HG03520 (cell line): ENCODE data around the gene CHST13.
A peak's percentile ranks its signal among the peaks of the same experiment; 100 is the strongest.

Source experiments
- ATAC-seq: cut with Tn5 transposase; IDR thresholded peaks from one replicate; pipeline ENCODE4 v1.9.1; 2021; ENCODE audit warnings: mild to moderate bottlenecking, moderate library complexity; ENCODE audit not compliant: unreplicated experiment

CHST13 gene, protein sequence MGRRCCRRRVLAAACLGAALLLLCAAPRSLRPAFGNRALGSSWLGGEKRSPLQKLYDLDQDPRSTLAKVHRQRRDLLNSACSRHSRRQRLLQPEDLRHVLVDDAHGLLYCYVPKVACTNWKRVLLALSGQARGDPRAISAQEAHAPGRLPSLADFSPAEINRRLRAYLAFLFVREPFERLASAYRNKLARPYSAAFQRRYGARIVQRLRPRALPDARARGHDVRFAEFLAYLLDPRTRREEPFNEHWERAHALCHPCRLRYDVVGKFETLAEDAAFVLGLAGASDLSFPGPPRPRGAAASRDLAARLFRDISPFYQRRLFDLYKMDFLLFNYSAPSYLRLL

DNA sequence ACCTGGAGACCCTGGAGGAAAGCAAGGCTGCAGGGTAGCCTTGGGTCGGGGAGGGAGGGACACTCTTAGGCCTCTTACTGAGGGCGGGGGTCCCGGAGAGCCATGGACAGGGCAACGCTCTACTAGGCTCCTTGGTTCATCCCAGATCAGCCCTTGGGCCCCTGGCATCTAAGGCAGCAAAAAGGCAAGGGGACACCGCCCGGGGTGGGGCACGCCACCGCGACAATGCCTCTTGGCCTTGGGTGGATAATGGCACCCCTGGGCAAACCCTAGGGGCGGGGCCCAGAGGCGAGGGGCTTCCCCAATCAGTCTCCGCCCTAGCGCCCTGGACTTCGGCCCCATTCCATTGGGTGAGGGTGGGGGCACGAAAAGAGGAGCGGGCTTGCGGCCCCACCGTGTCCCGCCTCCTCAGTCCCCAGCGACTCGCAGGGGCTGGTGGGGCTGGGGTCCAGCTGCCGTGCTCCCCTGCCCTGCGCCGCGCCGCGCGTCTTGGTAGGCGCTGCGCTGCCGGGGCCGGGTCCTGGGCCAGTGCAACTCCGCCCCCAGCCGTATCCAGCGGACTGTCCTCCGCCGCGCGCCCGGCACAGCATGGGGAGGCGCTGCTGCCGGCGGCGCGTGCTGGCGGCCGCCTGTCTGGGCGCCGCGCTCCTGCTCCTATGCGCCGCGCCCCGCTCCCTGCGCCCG, at the start of gene CHST13:
Gene CHST13 (plus strand): TSS at position 411 of the 684 bp plus-strand sequence. CDS start 178 bp downstream, at position 589.
- no peak for ATAC-seq

DNA sequence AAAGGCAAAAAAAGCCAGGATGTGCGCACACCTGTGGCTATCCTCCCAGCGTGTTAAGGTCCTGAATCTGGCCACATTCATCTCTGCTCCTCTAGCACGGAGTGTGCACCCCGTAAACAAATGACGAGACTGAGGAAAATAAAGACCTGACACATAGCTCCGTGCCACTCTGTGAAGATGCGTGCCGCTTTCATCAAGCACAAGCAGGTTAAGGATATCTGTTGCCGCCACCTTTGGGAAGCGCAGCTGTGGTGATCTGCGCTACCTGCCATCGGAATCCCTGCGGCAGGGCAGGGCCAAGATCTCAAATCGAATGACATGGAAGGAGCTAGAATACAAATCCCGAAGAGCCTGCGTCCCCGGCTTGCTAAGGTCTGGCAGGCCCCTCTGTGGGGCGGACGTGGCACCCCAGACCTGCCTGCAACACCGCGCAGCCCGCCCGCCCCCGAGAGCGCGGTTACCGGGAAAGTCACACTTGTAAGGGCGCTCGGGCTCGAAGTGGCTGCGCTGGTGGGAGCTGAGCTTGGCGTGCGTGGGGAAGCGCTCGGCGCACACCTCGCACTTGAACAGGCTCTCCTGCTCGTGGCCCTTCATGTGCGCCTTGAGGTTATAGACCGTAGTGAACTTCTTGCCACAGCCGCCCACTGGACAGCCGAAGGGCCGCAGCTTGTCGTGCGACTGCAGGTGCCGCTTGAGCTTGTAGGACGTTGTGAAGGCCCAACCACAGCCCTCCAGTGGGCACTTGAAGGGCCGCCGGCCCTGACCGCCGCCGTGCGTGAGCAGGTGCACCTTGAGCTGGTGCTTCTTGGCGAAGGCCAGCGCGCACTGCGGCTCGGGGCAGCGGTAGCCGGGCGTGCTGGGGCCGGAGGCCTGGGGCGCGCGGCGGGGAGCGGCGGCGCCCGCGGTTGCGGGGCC, 49.2 kb upstream of the CHST13 start:
- ATAC-seq = peak; percentile 18

DNA sequence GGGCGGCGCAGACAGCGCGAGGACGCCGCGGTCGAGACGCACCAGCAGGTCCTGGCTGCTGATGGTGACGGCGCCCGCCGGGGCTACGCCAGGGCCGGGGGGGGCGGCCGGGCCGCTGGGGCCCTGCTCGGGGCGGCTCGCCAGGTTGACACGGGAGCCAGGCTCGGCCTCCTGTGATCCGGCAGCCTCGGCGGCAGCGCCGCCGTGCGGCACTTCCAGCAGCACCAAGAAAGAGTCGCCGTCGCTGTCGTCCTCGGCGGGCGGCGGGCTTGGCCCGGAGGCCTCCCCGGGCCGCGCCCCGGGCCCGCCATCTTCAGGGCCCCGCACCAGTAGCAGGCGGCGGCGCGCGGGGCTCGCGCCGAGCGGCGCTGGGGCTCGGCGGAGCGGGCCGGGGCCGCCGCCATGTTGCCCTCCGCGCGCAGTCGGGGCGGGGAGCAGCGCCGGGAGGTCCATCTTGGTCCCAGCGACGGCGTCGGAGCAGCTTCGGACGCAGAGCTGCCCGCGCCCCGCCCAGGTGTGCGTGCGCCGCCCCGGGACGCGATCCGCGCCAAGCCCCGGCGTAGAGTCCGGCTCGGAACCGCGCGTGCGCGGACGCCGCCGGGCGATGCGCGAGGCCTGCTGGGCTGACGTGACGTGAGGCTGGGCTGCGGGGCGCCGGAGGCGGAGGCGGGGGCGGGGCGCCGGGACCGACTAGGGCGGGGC, 48.4 kb upstream of the CHST13 start, which contains the start of gene ZXDC:
Gene ZXDC (minus strand): TSS at position 479 of the 702 bp plus-strand sequence. CDS start 26 bp downstream, at position 453.
- ATAC-seq = peak; percentile 78

DNA sequence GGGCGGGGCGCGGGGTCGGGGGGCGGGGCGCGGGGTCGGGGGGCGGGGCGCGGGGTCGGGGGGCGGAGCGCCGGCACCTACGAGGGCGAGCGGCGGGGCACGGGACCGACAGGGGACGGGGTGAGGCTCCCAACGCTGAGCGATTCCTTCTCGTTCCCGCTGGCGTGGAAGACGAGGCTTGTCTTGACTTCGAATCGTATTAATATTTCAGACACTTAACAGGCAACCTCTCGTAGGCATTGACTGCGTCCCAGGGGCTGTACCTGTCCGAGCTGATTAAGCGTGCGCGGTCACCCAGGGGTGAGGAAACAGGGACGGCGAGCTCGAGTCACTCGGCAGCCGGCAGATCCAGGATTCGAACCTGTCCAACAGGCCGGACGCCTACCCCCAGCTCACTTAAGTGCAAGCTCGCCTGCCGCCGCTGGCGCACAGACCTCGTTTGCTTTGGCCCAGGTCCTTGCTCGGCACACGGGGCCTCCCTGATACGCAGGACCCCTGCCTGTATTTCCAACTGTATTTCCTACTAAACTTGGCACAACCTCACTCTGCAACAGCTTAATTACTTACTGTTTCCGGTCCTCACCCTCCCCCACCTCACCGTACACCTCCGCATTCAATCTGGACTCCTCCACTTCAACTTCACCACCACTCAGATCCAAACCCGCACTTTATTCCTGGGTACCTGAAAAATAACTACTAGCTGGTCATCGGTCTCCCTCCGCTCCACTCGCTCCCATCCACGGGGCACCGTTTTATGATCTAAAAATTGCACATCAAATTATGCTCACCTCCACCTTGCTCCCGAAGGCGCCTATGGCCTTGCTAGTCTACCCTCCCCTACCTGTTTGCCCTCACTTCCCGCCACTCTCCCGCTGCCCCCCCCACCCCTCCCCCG, 47.5 kb upstream of the CHST13 start:
- peak; percentile 16 for ATAC-seq

DNA sequence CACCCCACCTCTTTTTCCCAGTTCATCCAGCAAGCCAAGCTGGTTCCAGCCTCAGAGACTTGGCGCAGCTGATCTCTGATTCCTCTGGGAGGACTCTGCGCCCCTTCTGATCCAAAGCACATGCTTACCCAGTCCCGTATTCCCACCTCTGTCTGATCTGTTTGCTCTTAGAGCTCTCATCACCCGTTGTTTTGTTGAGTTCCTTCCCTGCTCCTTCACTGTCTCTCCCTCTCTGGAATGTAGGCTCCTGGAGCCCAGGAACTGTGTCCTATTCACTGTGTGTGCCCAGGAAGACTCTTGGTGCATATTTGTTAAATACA, 46.9 kb upstream of the CHST13 start:
- no peak for ATAC-seq

DNA sequence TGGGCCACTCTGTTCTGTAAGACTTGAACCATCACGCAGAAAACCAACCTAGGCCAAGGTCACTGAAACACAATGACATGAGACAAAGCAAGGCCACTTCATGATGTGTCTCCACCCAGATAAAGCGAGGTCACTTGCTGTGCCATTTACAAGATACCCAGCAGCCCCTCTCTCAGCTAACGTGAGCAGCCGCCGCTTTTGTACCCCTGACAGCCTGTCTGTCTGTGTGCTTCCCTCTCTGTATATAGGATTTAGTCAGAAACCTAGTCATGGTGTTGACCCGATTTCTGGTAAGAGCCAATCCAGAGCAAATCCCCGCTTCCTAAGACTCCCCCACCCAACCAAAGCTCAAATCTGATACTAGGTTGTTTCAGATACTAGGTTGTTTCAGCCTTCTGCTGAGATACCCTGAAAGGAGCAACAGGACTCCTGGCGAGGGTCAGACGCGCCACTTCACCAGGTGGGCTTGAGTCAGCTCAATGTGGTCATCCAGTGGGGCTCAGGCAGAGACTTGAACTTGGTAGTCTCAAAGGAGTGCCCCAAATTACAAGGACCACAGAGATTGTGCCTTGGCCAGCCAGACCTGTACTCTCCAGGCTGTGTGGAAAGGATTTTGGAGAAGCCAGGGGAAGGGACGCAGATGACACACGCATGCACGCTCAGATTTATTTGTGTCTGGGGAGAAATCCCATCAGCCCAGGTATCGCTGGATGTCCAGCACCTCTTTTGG, 45.2 kb upstream of the CHST13 start:
- no peak for ATAC-seq

DNA sequence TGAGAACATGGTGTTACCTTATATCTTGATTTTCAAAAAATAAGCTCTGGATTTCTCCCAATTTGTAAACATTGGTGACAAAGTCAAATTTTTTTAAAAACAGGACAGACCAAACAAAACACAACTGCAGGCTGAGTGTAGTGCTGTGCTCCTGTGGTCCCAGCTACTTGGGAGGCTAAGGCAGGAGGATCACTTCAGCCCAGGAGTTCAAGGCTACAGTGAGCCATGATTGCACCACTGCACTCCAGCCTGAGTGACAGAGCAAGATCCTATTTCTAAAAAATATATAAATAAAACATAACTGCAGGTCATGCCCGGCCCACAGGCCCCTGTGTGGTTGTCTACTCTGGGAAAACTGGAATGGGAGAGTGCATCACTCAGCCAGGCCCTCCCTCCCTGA, 44.3 kb upstream of the CHST13 start:
- ATAC-seq = no peak

DNA sequence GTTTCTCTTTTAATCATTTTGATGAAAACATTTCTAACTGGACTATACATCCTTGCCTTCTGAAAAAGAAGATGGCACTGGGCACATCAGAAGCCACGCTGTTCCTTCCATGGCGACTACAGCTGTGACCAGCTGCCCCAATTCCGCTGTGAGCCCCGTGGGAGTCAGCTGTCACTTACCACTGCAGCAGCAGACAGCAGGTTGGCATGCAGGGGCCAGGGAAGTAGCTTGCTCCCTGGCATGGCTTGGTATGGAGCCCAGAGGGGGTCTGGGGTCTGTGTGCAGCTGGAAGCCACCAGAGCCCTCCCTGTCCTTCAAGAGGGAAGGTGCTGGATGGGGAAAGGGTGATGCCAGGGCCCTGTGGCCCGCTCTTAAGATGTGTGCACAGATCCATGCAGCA, 43.7 kb upstream of the CHST13 start:
- ATAC-seq = no peak

DNA sequence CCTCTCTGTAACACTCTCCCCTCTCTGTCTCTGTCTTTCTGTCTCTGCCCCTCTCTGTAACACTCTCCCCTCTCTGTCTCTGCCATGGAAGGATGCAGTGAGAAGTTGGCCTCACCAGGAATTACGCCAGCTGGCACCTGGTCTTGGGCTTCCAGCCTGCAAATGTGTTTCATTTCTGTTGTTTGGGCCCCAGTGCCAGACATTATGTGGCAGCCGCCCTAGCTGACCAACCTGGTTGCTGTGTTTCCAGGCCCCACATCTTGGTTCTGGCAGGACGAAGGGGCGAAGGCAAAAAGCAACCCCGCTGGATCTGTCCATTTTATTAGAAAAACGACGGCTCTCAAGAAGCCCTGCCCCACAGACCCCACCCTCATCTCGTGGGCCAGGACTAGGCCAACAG, 43.1 kb upstream of the CHST13 start:
- no peak for ATAC-seq

DNA sequence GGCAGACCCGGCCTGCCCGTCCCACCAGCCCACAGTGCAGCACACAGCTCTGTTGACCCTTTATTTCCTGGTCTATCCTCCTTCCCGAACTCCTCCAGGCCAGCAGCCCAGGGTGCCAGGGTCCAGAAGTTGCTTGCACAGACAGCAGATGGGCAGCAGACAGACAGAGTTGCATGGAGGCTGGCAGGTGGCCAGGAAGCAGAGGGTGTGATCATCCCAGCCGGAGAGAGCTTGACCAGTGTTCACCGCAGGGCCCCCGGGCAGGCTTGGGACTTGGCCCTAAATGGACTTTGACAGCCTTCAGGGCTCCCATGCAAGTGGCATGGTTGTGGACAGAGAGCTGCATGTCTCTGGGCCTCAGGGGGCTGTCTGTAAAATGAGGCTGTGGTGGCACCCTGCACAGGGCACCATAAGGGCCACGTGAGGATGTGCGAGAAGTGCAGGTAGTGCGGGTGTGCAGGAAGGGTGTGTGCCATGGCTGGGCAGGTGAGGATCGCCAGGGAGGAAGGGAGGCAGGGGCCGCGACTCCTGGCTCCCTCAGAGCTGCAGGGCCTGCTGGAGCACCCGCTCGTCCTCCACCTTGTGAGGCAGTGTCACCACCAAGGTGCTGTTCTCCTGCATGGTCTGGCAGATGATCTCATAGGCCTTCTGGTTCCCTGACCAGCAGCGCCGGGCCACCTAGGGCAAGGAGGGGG, 42.0 kb upstream of the CHST13 start:
- no peak for ATAC-seq

DNA sequence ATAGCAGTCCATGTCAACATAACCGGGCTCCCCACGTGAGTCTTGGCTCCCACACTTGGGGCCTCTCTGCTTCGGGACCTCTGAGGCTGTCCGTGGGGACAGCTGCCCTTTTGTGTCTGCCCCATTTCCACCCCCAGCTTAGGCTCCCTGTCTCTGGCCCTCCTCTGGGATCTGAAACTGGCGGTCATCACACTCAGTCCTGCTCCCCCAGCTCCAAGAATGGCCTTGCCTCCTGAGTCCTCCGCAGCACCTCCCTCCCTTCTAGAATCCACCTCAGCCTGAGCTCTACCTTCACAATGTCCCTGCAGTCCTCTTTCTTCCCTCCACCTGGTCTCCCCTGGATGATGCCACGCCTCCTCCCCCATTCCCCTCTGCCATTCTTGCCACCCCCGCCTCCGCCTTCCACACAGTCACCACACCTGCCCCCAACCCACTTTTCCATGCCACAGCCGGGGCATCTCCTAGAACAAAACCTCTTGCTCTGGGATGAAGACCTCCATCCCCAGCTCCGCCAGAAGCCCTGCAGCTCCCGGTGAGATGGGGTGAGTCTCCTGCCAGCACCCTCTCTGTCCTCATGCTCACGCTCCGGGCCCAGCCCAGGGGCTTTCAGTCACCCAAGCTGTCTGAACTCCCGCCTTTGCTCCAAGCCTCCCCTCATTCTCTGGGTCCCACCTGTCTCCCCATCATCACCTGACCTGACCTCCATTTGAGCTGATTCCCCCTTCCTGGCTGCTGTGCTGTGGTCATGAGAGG, 41.3 kb upstream of the CHST13 start:
- ATAC-seq = no peak

DNA sequence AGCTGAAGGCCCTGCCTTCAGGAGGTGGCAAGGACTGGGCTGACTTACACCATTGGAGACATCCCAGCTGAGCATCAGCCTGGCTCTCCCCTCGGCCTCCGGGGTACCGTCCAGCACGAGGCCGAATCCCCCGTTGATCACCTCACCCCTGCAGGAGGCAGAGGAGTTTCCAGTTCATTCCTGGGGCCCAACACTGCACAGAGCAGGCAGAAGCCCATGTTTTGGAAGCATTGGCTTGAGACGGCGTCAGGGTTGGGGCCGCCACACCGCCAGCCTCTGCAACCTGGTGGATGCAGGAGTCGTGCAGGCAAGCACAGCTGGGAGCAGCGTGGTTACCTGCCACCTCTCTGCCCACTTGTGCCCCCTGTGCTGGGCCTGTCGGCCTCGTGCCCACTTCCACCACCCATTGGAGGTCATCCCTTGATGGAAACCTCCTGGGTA, 40.6 kb upstream of the CHST13 start:
- ATAC-seq = no peak

DNA sequence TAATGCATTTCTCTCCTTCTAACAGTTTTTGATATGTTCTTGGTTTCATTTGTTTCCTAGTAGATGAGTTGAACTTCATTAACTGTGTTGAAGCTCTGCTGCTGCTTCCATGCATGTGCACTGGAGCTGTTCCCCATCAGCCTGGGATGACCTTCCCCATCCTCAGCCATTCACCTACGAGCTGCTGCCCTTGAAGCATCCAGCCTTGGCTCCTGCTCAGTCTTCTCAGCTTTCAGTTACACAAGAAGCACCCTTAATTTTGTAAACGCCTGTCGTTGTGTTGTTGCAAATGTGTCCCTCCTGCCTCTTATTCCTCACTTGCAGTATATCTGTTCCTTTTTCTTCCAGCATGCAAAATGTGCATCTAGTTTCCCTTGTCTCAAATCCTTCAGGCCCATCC, 39.8 kb upstream of the CHST13 start:
- ATAC-seq = no peak

DNA sequence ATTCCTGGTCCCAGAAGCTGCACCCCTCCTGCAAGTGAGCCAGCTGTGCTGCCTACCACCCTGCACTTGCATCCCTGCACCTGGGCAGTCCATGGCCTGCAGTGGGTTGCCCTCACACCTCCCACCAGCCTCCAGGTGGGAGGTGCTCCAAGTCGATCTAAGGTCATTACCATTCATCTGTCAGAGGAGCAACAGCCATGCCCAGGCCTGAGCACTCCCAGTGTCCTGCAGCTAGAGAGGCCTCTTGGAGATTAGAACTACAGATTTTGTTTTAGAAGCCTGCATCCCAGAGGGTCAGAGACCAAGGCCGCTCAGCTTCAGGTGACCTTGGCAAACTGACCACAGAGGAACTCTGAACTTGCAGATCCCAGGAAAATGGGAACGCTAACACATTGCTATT, 39.3 kb upstream of the CHST13 start:
- no peak for ATAC-seq

DNA sequence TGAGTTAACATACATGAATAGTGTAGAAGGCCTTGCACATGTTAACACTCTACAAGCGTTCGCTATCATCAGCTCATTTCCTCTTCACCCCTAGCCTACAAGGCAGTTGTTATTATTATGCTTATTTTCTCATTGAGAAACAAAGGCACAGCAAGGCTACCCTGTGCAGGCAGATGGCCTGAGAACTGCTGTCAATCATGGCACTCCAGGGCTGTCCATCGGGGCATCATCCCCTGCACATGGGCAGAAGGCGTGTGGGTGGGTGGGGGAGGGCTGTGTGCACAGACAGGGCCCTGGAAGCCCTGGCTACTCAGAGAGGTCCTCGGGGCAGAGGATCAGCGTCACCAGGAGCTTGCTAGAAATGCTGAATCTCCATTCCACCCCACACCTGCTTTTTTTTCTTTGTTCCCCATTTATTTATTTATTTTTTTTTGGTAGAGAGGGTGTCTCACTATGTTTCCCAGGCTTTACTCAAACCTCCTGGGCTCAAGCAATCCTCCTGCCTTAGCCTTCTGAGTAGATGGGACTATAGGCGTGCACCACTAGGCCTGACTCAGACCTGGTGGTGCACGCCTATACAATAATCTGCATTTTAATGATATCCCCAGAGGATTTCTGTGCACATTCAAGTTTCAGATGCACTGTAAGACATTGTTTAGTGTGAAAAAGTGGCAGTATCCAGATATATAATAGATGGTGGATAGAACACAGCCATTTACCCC, 38.6 kb upstream of the CHST13 start:
- no peak for ATAC-seq

DNA sequence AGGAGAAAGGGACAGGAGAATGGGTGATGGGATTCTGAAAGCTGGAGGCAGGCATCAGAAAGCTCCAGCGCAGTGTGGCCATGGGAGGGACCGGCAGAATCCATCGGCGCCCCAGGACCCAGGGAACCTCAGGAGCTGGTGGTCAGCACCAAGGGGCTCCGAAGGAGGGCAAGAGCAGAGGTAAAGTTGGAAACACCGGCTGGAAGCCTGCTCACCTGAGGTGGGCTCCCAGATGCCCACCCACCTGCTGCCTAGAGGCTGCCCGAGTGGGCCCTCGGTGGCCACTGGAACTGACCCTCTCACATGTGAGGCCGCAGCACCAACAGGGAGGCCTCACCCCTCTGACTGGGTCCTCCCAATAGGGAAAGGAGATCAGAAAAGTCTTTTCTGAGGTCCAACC, 38.0 kb upstream of the CHST13 start:
- ATAC-seq = no peak

DNA sequence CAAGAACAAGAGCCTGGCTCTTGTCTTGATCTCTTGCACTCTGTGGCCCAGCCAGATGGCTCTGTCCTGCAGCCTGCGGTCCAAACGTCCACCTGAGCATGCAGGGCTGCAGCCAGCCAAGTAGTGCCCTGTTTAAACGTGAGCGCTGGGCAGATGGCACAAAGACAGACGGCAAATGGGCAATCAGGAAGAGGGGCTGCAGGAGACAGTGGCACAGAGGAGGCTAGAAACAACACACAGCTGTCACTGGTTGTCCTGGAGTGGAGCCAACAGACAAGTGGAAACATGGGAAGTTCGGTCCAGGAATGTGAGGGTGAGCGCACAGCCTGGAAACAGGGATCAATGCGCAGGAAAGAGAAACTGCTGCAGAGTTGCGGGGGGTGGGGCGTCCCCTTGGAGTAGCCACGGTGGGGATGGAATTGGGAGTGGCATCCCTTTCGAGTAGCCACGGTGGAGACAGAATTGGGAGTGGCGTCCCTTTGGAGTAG, 37.6 kb upstream of the CHST13 start:
- no peak for ATAC-seq
